HG02798 (cell line): ENCODE results near the gene CD209.
"Not testable (repeated sequence)": the region's sequence is repeated elsewhere in the genome, so short reads cannot be mapped to it uniquely, and the experiment has no call there.

ENCODE experiments used
- ATAC-seq: cut with Tn5 transposase; IDR thresholded peaks from one replicate; pipeline ENCODE4 v1.9.1; 2021; ENCODE audit warnings: mild to moderate bottlenecking; ENCODE audit not compliant: unreplicated experiment, poor library complexity

Gene CD209

DNA sequence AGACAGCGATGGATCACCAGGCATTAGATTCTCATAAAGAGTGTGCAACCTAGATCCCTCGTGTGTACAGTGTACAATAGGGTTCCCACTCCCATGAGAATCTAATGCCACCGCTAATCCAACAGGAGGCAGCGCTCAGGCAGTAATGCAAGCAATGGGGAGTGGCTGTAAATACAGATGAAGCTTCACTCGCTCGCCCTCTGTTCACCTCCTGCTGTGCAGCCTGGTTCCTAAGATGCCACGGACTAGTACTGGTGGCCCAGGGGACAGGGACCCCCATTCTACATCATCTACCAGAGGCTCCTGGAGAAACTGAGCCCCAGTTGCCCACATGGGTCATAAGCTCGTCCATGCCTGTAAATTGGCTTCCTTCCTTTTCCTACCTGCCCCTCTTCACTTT lies 23.7 kb upstream of the CD209 start:
- no peak for ATAC-seq

DNA sequence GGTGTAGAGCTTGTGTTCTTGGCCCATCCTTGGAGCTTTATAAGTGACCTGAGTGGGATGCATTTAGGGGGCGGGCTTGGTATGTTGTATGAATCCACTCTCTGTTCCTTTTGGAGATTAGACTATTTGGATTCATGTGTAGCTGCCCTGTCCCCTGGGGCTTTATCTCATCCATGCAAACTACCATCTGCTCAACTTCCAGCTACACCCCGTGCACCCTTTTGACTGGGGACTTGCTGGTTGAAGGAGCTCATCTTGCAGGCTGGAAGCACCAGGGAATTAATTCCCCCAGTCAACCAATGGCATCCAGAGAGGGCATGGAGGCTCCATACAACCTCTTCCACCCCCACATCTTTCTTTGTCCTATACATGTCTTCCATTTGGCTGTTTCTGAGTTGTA lies 21.8 kb upstream of the CD209 start:
- ATAC-seq, result no peak

DNA sequence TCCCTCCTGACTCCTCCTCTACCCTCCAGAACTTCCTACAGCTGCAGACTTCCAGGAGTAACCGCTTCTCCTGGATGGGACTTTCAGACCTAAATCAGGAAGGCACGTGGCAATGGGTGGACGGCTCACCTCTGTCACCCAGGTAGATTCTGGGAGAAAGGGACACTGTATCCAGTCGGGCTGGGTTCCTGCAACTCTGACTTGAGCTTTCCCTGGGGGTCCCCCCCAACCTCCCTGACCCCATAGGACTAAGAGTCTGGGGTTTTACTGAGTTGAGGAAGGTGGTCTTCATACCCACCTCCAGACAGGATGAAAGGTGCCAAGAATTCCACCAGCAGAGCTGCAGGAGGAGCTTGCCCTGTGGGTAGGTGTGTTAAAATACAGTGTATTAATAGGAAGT lies 20.2 kb upstream of the CD209 start:
- ATAC-seq, result no peak

- ATAC-seq, result no peak
Observed at GRCh38 chr19:7766535-7766934, 19.2 kb upstream of the CD209 start.

DNA sequence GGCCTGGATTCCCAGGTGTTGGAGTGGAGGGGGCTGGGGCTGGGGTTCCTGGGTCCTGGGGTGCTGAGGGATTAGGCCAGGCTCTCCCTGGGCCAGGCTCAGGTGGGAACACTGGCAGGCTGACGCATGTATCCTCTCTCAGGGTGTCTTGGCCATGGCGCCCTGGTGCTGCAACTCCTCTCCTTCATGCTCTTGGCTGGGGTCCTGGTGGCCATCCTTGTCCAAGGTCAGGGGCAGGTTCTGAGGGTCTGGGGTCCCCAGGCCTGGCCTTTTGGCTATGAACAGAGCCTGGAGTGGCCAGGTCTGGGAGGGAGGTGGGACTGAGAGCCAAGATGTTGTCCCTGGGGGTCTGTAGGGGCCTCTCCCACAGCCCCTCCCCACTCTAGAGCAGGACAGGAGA lies 17.7 kb upstream of the CD209 start:
- ATAC-seq, result not testable (repeated sequence)

- ATAC-seq, result not testable (repeated sequence)
Observed at GRCh38 chr19:7764157-7764556, 16.8 kb upstream of the CD209 start.

DNA sequence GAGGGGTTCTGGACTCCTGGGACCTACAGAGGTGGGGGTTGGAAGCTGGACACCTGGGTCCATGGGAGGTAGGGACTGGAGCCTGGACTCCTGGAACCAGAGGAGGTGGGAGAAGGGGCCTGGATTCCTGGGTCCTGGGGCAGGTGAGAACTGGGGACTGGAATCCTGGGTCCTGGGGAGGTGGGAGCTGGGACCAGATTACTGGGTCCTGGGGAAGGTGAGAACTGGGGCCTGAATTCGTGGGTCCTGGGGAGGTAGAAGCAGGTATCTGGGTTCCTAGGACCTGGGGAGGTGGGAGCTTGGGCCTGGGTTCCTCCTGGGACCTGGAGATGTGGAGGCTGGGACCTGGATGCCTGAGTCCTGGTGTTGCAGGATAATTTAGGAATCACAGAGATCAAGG lies 16.4 kb upstream of the CD209 start:
- no peak for ATAC-seq

GRCh38 chr19:7762719-7763293 lies 15.5 kb upstream of the CD209 start, which contains the start of gene CLEC4M:
CLEC4M (plus strand) TSS chr19:7763243; CDS start chr19:7763267, 24 bp downstream.
- ATAC-seq, result no peak

- ATAC-seq, result no peak
Observed at GRCh38 chr19:7759156-7759555, 11.8 kb upstream of the CD209 start.

DNA sequence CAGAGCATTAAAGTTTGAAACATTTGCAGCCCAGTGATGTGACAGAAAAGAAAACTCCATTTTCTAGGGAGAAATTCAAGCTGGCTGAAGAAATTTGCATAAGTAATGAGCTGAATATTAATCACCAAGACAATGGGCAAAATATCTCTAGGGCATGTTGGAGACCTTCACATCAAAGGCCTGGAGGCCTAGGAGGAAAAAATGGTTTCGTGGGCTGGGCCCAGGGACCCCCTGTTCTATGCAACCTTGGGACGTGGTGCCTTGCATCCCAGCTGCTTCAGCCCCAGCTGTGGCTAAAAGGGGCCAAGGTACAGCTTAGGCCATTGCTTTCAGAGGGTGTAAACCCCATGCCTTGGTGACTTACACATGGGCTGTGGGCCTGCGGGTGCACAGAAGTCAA lies 10.0 kb upstream of the CD209 start:
- no peak for ATAC-seq

DNA sequence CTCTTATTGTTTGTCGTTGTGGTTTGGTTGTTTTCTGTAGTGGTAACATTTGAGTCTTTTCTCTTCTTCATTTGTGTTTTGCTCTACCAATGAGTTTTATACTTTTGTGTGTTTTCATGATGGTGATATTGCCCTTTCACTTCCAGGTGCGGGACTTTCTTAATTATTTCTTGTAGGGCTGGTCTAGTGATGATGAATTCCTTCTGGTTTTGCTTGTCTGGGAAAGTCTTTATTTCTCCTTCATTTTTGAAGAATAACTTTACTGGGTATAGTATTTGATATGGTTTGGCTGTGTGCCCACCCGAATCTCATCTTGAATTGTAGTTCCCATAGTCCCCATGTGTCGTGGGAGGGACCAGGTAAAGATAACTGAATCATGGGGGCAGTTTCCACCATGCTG lies 8.9 kb upstream of the CD209 start:
- ATAC-seq, result no peak

DNA sequence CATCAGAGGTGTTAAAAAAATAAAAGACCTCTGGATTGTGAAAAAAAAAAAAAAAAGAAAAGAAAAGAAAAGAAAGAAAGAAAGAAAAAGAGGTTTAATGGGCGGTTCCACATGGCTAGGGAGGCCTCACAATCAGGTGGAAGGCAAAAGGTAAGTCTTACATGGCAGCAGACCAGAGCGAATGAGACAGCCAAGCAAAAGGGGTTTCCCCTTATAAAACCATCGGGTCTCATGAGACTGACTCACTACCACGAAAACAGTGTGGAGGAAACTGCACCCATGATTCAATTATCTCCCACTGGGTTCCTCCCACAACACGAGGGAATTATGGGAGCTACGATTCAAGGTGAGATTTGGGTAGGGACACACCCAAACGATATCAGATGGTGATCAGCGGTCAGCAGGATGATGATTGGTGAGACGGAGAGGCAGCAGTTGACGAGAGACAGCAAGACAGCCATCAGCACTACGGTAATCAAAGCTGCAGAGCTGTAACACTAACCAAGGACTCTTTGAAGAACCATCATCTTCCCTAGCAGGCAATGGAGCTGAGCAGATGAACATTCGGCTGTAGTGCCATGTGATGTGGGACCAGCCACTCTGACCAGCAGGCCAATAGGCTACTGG lies 3.9 kb upstream of the CD209 start:
- ATAC-seq, result no peak

GRCh38 chr19:7748756-7749155 lies 1.4 kb upstream of the CD209 start:
- ATAC-seq, result no peak

- ATAC-seq, result no peak
Observed at GRCh38 chr19:7748171-7748570, 837 bp upstream of the CD209 start.

- ATAC-seq, result not testable (repeated sequence)
Observed at GRCh38 chr19:7746306-7746705, 1.0 kb downstream of the CD209 start.

- no peak for ATAC-seq
Observed at GRCh38 chr19:7744871-7745650, 2.3 kb downstream of the CD209 start.

GRCh38 chr19:7744199-7744786 lies 3.0 kb downstream of the CD209 start:
- ATAC-seq, result no peak

DNA sequence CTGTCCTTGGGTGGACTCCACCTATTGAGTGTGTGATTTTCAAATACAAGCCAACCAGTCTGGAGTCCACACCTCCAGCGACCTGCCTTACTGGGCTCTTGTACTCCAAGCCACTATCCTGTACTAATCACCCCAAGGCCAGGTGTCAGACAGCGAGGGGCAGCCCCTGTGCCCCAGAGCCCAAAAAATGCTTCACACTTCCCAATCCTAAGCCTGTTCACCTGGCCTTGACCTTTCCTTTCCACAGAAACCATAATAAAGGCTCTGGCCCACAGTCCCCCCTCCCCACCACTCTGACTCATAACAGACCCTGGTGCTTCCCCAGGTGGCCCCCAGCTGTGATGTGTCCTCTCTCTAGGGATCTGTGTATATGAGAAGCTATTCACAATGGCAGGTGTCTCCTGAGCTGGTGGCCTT lies 3.9 kb downstream of the CD209 start:
- no peak for ATAC-seq

DNA sequence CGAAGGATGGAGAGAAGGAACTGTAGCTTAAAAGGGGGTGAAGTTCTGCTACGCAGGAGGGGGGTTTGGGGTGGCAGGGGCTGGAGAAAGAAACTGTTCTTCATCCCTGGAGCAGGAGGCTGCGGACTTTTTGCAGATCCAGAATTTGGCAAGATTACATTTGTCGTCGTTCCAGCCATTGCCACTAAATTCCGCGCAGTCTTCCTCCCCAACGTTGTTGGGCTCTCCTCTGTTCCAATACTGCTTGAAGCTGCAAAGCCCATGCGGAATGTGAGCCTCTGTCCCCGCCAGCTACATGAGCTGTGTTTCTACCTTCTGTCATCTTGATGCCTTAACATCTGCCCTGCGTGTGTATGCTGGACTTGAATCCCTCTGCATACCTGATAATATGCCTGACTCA lies 4.3 kb downstream of the CD209 start:
- ATAC-seq, result no peak

GRCh38 chr19:7742575-7742974 lies 4.8 kb downstream of the CD209 start:
- ATAC-seq, result no peak

GRCh38 chr19:7740682-7741054 lies 6.7 kb downstream of the CD209 start:
- no peak for ATAC-seq
